Activated T-cell treated with anti-CD3 and anti-CD28 coated beads, Interleukin-2, amount 50 U/mL, for 24 hours (primary cell): Measurements from ENCODE around the gene STX19.

ENCODE experiments used
- DNase-seq: peaks from one replicate; pipeline ENCODE4 v3.0.0-alpha.2; 2020
- H3K27ac Mint-ChIP-seq: 2 replicates; pipeline ENCODE4 v1.8.0; 2020; ENCODE audit warnings: mild to moderate bottlenecking, mixed read lengths
- H3K27me3 Mint-ChIP-seq: 2 replicates; pipeline ENCODE4 v1.8.0; 2020; ENCODE audit warnings: mixed read lengths
- H3K36me3 Mint-ChIP-seq: 2 replicates; pipeline ENCODE4 v1.8.0; 2020; ENCODE audit warnings: low read depth, mixed read lengths
- H3K4me1 Mint-ChIP-seq: 2 replicates; pipeline ENCODE4 v1.8.0; 2020; ENCODE audit warnings: low read depth, mixed read lengths
- H3K4me3 Mint-ChIP-seq: 2 replicates; pipeline ENCODE4 v1.8.0; 2020; ENCODE audit warnings: mild to moderate bottlenecking, moderate library complexity, mixed read lengths
- H3K9me3 Mint-ChIP-seq: 2 replicates; pipeline ENCODE4 v1.8.0; 2020; ENCODE audit warnings: mixed read lengths

Gene STX19

DNA sequence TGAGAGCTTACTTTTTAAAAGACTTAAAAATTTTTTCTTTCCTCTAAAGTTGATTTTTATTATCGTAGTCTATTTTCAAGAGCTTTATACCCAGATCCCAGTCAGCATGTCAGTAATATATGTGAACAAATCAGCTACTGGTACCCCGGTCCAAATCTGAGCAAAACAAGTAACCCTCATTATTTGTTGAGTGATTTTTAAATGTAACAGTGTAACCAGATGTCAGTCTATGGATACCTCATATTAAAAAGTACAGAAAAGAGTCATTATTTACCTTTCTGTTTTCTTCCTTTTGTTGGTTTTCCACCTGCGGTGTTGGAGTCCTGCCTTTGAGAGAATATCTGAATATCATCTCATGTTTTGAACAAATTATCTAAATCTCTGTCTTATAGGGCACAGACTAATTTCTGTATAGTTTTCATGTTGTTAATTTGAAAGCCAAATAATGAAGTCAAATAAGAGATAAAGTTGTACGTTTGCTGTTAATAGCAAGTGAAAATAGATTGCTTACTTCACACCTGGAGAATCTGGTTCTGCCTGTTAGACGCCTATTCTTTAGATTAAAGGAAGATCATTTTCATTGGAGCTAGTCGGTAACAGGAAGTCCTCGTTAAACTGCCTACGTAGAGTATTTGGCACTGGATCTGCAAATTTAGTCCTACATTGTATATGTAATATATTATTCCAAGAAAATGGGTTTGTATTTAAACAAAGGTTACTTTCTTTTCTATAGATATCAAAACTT is at the start of gene STX19:
STX19 (minus strand) TSS at position 505 of the 745 bp plus-strand sequence. CDS start 13,328 bp downstream, outside the sequence.
- DNase-seq: no peak
- Mint-ChIP-seq H3K27ac (no peak within 1 kb of the TSS), H3K27me3 (no peaks in the 10 kb centered on the region), H3K4me1 (no peaks in the 10 kb centered on the region), H3K36me3 (peaks cover 5% of the 10 kb centered on the region), H3K4me3 (no peak within 1 kb of the TSS), H3K9me3 (no peaks in the 10 kb centered on the region)

DNA sequence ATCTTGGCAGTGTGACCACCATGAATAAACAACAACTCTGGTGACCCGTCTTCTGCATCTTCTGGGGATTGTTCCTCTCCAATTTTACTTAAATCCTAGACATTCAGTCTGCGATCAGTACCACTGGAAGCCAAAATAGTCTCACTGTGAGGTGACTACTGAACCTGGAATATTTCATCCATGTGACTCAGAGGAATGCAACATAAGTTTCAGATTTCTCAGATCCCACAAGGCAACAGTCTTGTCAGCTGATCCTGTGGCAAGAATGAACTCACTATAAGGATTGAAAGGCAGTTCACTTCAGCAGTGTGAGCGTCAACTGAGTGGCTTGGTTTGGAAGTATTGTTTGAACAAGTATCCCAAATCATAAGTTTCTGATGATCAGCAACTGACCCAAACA is 47.7 kb upstream of the STX19 start:
- Mint-ChIP-seq H3K4me3 (no peak overlapping the region), H3K27me3 (no peaks in the 10 kb centered on the region), H3K9me3 (no peaks in the 10 kb centered on the region), H3K27ac (no peak overlapping the region), H3K4me1 (peaks cover 76% of the 10 kb centered on the region), H3K36me3 (peaks cover 73% of the 10 kb centered on the region)
- DNase-seq: no peak

DNA sequence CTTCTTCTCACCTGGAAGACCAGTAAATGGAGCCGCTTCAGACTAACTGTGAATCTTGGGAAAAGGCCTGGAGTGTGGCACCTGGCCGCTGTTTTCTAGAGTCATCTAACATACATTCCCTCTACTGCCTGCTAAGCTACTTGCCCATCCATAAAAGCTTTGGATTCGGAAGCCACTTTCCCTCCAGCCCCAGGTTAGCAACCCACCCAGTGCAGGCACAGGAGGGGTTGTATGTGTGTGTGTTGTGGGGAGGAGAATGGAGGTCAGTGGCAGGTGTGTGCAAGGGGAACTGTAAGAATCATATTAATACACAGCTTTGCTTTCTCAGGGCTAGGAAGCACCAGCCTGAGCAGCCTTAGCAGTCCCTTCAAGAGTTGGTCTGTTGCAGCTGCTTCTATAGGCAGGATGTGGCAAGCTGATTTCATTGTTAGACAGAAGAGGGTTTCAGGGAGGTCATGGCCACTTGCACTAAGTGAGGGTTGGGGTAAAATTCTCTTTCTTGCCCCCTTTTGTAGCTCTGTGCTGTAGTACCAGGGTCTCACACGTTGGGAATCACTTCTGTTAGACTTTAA is 43.4 kb upstream of the STX19 start:
- DNase-seq: no peak
- Mint-ChIP-seq H3K36me3 (peaks cover 80% of the 10 kb centered on the region), H3K4me3 (no peak overlapping the region), H3K27ac (peak overlapping the region; percentile 50), H3K27me3 (no peaks in the 10 kb centered on the region), H3K9me3 (peaks cover 1% of the 10 kb centered on the region), H3K4me1 (peaks cover 68% of the 10 kb centered on the region)

DNA sequence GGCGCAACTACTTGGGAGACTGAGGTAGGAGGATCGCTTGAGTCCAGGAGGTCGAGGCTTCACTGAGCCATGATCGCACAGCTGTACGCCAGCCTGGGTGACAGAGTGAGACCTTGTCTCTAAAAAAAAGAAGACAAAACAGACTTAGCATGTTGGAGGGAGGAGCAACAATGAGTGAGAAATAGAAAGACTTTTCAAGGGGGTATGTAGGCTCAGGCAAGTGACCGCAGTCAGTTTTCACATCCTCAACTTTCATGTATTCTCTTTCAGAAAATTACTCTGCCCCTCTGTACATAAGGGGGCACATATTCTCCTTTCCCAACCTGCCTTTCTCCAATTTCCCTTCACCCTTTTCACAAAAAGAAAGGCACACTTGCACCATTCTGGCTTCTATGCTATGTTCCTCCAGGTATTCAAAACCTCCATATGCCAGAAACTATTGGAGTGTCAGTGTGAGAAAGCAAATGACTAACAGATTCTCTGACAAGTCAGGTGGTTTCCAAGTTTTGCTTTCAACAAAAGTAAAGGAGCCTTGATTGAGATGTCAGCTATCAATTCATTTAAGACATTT is 42.0 kb upstream of the STX19 start:
- DNase-seq: no peak
- H3K27me3 Mint-ChIP-seq: no peaks in the 10 kb centered on the region
- no peak overlapping the region for H3K4me3 Mint-ChIP-seq
- H3K36me3 Mint-ChIP-seq: peaks cover 79% of the 10 kb centered on the region
- peak overlapping the region; percentile 72 for H3K27ac Mint-ChIP-seq
- peaks cover 79% of the 10 kb centered on the region for H3K4me1 Mint-ChIP-seq
- peaks cover 1% of the 10 kb centered on the region for H3K9me3 Mint-ChIP-seq

DNA sequence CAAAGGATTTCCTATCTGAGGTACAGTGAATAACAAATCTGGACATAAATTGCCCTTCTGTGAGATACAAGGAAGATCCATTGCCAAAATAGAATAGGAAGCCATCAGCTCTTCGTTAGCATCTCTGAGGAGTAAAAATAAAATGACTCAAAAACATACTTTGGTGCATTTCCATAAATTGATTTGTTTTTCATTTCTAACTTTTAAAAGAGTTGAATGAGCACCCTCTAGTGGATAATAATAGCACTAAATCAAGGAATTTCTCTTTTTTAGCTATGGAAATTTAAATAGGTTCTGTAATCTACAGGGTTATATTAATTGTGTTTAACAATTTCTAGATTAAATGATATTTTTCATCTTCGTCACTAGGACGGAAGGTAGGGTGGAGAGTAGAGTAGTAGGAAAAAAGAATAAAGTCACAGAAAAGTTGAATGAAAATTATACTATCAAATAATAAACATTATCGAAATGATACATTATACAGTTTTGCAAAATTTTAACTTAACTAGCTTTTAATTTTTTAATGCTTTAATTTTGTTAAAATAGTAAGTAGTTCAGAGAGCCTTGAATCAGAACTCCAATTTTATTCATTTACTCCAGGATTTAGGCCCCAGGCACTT is 40.9 kb upstream of the STX19 start:
- DNase-seq: no peak
- H3K27ac Mint-ChIP-seq: no peak overlapping the region
- peaks cover 79% of the 10 kb centered on the region for H3K36me3 Mint-ChIP-seq
- peaks cover 1% of the 10 kb centered on the region for H3K9me3 Mint-ChIP-seq
- H3K4me1 Mint-ChIP-seq: peaks cover 83% of the 10 kb centered on the region
- no peak overlapping the region for H3K4me3 Mint-ChIP-seq
- H3K27me3 Mint-ChIP-seq: no peaks in the 10 kb centered on the region

DNA sequence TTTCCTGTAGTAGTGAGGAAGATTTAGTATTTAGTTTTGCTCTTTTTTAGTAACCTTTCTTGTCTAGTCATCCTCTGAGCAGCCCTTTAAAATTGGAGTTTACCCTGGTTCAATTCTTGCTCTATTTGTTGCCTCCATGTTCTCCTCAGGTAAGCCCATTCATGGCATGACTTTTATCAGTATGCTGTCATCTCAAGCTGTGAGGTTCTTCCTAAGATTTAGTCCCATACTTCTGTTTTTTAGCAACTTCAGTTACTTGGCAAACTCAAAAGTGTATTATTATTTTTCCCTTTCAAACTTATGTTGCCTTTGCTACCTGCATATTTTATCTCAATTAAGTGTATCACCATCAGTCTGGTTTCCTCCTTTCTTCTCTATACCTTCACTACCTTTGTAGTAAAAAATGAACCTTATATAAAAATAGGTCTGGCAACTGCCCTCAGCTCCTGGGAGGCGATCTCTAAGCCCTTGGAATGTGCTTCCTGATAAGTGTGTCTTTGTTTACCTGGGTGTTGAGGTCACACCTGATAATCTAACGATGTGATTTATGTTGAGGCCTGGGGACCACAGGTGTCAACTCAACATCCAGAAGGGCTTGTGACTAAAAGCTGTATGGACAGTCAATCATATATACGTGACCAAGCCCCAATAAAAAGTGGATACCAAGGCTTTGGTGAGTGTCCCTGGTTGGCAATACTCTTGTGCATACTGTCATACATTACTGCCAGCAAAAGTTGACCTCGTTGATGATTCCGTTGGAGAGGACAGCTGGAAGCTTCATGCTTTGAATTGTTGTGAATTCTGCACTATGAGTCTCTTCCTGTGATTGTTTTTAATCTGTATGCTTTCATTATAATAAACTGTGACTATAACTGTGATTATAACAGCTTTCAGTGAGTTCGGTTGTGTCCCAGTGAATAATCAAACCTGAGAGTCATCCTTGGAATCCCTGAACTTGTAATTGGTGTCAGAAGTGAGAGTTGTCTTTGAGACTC is 38.4 kb upstream of the STX19 start:
- H3K4me1 Mint-ChIP-seq: peaks cover 75% of the 10 kb centered on the region
- no peak overlapping the region for H3K4me3 Mint-ChIP-seq
- peak overlapping the region; percentile 82 for H3K27ac Mint-ChIP-seq
- no peak for DNase-seq
- peaks cover 81% of the 10 kb centered on the region for H3K36me3 Mint-ChIP-seq
- no peaks in the 10 kb centered on the region for H3K27me3 Mint-ChIP-seq
- peaks cover 1% of the 10 kb centered on the region for H3K9me3 Mint-ChIP-seq

DNA sequence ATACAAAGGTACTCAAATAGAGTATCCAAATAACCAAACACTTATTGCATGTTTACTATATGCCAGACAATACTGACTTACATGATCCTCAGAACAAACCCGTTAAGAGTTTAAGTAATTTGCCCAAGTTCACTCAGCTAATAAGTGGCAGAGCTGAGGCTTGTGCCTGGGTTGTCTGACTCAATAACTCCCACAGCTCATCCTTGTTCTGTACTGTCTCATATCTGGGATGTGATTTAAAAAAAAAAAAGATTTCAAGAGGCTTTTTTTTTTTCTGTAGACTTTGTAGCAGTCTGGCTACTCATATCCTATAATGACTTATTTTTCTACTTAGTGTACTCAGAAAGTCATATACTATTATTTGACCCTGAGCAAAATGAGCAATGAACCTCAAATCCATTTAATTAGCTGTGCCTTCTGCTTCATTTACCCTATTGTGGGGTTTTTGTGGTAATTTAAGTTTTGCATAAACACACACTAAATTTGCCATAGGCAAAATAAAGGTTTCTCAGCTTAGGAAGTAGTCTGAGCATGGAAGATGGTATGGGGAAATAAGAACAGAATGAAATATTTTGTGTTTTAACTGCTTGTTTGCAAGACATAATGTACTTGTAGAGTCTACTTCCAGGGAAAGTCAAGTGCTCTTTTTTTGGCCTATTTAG is 37.6 kb upstream of the STX19 start:
- peaks cover 75% of the 10 kb centered on the region for H3K36me3 Mint-ChIP-seq
- H3K9me3 Mint-ChIP-seq: peaks cover 1% of the 10 kb centered on the region
- peak overlapping the region; percentile 82 for H3K27ac Mint-ChIP-seq
- no peak for DNase-seq
- no peak overlapping the region for H3K4me3 Mint-ChIP-seq
- H3K4me1 Mint-ChIP-seq: peaks cover 70% of the 10 kb centered on the region
- no peaks in the 10 kb centered on the region for H3K27me3 Mint-ChIP-seq

GRCh38 chr3:94065122-94065521 is 36.7 kb upstream of the STX19 start:
- H3K9me3 Mint-ChIP-seq: peaks cover 1% of the 10 kb centered on the region
- H3K4me1 Mint-ChIP-seq: peaks cover 68% of the 10 kb centered on the region
- peaks cover 77% of the 10 kb centered on the region for H3K36me3 Mint-ChIP-seq
- DNase-seq: no peak
- H3K4me3 Mint-ChIP-seq: peak overlapping the region; percentile 91
- peak overlapping the region; percentile 30 for H3K27ac Mint-ChIP-seq
- H3K27me3 Mint-ChIP-seq: no peaks in the 10 kb centered on the region

GRCh38 chr3:94064243-94064860 is 36.0 kb upstream of the STX19 start:
- Mint-ChIP-seq H3K9me3 (peaks cover 1% of the 10 kb centered on the region), H3K4me3 (peak overlapping the region; percentile 91), H3K4me1 (peaks cover 66% of the 10 kb centered on the region), H3K36me3 (peaks cover 80% of the 10 kb centered on the region), H3K27me3 (no peaks in the 10 kb centered on the region), H3K27ac (peak overlapping the region; percentile 100)
- no peak for DNase-seq

DNA sequence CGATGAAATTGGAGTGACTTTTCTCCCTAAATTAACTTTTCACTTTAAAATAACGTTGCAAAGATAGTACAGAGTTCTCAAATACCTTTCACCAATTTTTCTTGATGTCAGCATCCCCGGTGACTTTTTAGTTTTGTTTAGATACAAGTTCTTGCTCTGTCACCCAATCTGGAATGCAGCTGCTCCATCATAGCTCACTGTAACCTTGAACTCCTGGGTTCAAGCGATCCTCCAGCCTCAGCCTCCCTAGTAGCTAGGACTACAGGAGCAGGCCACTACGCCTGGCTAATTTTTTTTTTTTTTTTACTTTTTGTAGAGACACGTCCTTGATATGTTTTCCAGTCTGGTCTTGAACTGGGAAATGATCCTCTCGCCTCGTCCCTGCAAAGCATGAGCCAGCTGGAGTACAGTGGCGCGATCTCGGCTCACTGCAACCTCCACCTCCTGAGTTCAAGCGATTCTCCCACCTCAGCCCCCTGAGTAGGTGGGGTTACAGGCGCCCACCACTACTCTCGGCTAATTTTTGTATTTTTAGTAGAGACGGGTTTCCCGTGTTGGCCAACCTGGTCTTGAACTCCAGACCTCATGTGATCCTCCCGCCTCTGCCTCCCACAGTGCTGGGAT is 35.2 kb upstream of the STX19 start:
- Mint-ChIP-seq H3K4me1 (peaks cover 59% of the 10 kb centered on the region), H3K4me3 (peak overlapping the region; percentile 91), H3K27ac (peak overlapping the region; percentile 100), H3K27me3 (no peaks in the 10 kb centered on the region), H3K36me3 (peaks cover 83% of the 10 kb centered on the region), H3K9me3 (peaks cover 1% of the 10 kb centered on the region)
- DNase-seq: no peak

DNA sequence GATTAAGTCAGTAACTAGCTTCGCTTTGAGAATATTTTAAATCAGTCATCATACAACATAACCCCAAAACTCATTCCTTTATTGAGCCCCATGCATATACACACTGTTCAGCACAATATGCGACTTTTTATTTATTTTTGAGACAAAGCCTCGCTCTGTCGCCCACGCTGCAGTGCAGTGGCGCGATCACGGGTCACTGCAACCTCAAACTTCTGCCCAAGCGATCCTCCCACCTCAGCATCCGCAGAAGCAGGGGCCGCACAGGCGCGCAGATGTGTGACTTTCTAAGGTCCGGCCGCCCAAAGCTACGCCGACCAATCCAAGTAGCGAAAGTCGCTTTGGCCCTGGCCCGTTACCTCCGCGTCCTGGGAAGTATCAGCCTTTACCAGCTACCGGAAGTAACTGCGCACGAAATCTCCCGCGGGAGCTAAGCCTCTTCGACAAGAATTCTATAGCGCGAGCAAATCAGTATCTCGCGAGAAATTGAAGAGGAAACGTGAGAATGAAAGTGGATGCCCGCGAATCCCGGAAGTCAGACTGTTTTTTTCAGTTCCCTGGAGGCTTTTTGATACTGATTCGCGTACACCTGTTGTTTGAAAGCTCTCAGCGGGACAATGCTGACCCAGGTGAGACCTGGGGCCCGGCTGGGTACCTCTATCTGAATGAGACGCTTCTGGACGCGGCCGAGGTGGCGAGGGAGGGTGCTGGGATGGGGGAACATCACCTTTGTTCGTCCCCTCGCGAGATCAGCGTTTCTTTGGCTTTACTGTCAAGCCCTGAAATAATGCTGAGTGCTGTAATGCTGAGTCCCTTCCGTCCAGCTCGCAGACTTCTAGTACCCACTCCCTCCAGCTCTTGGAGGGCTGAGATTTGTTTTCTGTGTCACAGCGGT is 34.4 kb upstream of the STX19 start, which contains the start of the genes DHFR2 and NSUN3:
DHFR2 (minus strand) TSS at position 404 of the 892 bp plus-strand sequence. CDS start 1,405 bp downstream, outside the sequence.
NSUN3 (plus strand) TSS at position 549 of the 892 bp plus-strand sequence; CDS start at position 615, 66 bp downstream.
- peaks cover 83% of the 10 kb centered on the region for H3K36me3 Mint-ChIP-seq

GRCh38 chr3:94061297-94061696 is 32.9 kb upstream of the STX19 start:
- no peak overlapping the region for H3K4me3 Mint-ChIP-seq
- H3K4me1 Mint-ChIP-seq: peaks cover 47% of the 10 kb centered on the region
- H3K27ac Mint-ChIP-seq: no peak overlapping the region
- DNase-seq: no peak
- H3K27me3 Mint-ChIP-seq: no peaks in the 10 kb centered on the region
- no peaks in the 10 kb centered on the region for H3K9me3 Mint-ChIP-seq
- H3K36me3 Mint-ChIP-seq: peaks cover 76% of the 10 kb centered on the region

More for the DNA sequence above, 34.4 kb upstream of the STX19 start, which contains the start of the genes DHFR2 and NSUN3:
- Mint-ChIP-seq H3K9me3 (peaks cover 1% of the 10 kb centered on the region), H3K27me3 (no peaks in the 10 kb centered on the region), H3K27ac (peak within 1 kb of the TSS; percentile 100), H3K4me1 (peaks cover 60% of the 10 kb centered on the region), H3K4me3 (peak within 1 kb of the TSS; percentile 91)
- DNase-seq: peak; percentile 88
